GM12892 (cell line): ENCODE data around the gene CD302.

Source experiments
- POLR2A ChIP-seq: IDR thresholded peaks from 2 replicates; pipeline ENCODE4 v1.6.1; 2011; ENCODE audit warnings: low read depth, low read length, control low read depth
- POLR2AphosphoS5 ChIP-seq: IDR thresholded peaks from 2 replicates; pipeline ENCODE4 v1.6.1; 2011; ENCODE audit warnings: low read depth, low read length, control low read depth

- TF ChIP-seq POLR2A (no peak), POLR2AphosphoS5 (no peak)
These were observed 13.2 kb upstream of the CD302 start for GRCh38 chr2:159811232-159811631.
